HG02763 (cell line): ENCODE data around the gene FBRS.
"Not testable (repeated sequence)": the region's sequence is repeated elsewhere in the genome, so short reads cannot be mapped to it uniquely, and the experiment has no call there.

Source experiments
- ATAC-seq: cut with Tn5 transposase; IDR thresholded peaks from one replicate; pipeline ENCODE4 v1.9.1; 2021; ENCODE audit warnings: mild to moderate bottlenecking, moderate library complexity; ENCODE audit not compliant: unreplicated experiment

FBRS gene

DNA sequence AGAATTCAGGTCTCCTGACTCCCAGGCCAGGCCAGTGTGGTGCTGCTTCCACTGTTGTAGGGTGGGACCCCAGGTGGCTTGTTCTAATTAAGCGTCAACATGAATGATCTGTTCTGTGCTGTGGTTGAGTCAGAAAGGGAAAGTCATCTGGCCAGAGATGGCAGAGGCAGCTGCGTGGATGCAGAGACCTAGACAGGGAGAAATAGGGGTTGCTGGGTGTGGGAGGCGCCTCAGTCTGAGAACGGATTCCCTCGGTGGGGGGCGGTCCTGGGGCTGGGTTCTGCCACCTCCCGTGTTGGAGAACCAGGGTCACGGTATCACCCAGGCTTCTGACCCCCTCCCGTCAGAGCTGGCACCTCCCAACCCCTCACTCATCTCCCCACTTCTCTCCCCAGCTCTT lies 5.6 kb downstream of the FBRS start:
- no peak for ATAC-seq

DNA sequence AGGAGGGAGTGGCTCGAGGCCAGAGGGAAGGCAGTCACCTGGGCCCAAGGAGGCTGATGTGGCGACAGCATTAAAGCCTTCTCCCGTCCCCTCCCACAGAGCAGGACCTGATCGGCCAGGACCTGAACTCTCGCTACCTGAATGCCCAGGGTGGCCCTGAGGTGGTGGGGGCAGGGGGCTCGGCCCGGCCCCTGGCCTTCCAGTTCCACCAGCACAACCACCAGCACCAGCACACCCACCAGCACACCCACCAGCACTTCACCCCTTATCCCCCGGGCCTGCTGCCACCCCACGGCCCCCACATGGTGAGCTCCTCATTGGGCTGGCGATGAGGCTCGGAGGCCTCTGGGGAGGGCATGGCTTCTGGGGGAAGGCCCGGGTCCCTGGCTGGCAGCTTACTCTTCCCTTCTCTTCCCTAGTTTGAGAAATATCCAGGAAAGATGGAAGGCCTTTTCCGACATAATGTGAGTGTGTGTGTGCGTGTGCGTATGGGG lies 6.4 kb downstream of the FBRS start:
- no peak for ATAC-seq

DNA sequence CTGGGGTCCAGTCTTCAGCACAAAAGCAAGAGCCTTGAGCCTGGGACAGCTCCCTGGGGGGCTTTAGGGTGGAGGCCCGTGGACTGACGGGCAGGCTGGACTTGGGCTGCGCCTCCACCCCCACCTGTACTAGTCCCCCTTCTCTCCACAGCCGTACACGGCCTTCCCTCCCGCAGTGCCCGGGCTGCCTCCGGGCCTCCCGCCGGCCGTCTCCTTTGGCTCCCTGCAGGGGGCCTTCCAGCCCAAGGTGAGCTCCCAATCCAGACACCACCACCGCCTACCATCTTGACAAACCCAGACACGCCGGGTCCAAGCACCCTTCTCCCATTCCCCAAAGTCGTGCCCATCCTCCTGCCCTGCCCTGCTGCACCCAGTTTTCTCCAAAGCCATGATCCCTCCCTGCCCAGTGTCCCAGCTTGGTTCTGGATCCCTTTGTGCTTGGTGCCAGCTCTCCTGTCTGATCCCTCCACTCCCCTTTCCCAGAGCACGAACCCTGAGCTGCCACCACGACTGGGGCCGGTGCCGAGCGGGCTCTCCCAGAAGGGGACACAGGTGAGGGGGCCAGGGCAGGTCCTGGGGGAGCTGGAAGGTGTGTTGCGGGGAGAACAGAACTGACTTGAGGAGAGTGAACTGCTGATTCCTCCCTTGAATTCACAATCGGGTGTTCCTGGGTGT lies 7.1 kb downstream of the FBRS start:
- no peak for ATAC-seq

DNA sequence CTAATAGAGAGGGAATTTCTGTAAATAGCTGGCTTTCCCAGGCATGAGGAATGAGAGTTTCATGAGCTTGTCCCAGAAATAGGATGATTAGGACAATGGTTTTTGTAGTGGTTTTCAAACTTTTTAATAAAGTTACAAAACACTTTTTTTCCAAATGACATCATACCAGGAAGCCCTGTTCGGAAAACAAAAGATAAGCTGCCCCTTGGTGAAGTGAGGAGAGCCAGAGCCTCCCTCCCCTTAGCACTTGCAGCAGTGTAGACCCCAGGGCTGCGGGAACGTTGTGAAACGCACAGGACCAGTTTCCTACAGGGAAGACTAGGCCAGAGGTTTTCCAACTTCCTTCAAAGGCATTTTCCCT lies 7.6 kb downstream of the FBRS start:
- no peak for ATAC-seq

DNA sequence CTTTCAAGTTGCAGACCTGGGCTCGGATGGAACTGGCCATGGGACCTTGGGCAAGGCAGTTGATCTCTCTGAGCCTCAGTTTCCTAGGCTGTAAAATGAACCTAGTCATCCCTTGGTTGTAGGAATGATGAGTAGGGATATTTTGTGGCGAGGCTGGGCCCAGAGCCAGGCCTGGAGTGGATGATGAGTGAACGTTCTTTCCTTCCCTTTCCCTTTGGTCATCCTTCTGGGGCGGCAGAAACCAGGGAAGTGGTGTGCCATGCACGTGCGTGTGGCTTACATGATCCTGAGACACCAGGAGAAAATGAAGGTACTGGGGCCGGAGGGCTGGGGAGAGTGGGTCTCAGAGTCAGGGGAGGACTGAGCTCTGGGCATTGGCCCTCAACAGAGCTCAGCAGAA lies 8.4 kb downstream of the FBRS start:
- no peak for ATAC-seq

DNA sequence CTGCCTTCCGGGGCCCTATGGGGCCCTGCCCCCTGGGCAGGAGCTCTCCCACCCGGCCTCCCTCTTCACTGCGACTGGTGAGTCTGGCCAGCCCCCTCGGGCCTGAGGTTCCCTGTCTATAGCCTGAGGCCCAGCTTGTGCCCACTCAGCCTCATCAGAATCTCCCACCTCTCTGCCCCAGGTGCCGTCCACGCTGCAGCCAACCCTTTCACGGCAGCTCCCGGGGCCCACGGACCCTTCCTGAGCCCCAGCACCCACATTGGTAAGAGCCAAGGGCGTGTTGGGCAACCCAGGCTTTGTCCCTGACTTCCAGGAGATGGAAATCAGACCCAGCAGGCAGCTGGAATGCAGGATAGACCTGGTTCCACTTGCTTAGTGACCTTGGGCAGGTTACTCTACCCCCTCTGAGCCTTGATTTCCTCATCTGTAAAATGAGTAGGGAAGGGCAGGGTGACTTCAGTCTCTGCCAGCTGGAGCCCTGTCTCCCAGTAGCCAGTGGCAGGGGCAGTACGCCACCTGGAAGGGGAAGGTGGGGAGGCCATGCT lies 9.2 kb downstream of the FBRS start:
- no peak for ATAC-seq

DNA sequence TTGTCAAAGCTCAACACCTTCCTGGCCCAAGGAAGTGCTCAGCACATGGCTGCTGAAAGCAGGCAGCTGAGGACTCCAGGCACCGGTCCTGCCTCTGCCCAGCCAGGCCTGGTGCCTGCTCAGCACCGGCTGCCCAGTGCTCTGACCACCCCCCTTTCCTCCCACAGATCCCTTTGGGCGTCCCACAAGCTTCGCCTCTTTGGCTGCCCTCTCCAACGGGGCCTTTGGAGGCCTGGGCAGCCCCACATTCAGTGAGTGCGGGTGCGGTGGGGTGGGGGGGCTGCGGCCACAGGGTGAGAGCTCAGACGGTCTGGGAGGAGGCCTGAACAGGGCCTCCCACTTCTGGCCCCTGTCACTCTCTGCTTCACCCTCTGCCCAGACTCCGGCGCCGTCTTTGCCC lies 10.2 kb downstream of the FBRS start:
- no peak for ATAC-seq

DNA sequence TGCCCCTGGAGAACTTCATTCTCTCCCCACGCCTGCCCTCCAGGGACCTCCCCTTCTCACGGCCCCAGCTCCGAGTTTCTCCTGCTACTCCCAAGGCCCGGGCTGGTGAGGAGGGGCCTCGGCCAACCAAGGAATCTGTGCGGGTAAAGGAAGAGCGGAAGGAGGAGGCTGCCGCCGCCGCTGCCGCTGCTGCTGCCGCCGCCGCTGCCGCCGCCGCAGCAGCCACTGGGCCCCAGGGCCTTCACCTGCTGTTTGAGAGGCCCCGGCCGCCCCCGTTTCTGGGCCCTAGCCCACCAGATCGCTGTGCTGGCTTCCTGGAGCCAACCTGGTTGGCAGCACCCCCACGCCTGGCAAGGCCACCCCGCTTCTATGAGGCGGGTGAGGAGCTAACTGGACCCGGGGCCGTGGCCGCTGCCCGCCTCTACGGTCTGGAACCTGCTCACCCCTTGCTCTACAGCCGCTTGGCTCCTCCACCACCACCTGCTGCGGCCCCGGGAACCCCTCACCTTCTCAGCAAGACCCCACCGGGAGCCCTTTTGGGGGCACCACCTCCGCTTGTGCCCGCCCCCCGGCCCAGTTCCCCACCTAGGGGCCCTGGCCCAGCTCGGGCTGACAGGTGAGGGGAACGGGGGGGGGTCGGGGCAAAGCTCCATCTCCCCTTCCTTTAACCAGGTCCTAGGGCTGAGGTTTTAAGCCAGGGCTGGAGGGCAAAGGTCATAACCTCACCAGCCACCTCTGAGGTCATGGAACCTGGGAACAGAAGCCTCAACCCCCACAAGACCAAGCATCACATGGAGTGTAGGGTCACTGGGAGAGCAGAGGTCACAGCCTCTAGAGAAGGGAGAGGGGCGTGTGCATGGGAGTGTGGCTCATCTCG lies 11.0 kb downstream of the FBRS start:
- no peak for ATAC-seq

DNA sequence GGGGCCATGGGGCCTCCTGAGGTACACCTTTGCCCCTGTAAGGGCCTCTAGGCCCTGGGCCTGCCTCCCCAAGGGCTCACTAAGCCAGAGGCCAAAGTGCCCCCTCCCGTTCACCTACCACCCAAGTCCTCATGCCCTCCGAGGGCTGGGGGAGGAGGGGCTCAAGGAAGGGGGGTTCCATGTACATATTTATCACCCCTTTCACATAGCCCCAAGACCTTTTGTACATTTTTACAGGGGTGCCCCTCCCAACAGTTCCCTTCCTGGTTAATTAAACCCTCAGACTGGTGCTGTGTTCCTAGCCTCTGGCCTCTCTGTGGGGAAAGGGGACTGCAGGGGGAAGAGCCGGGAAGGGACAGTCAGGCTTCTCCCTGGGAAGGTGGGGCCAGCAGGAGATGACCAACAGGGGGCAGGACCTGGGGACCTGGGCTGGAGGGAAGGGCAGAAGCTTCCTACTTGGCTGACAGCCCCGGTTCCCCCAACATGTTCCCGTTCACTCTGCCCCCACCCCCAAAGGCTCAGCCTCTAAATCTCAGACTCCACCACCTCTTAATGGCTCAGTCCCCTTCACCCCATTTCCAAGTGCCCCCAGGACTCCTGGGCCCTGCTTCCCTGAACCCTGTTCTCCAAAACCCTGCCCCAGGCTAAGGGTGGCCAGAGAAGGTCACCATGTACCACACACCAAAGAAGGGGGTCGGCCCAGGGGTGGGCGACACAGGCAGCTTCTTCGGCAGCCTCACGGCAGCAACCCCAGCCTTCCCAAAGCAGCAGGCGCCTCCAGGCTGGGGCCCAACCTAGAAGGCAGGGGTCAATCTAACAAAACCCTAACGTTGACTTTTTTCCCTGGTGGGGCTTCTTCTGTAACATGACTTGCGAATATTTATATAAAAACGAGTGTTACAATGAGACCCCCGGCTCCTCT lies 11.9 kb downstream of the FBRS start:
- ATAC-seq: no peak

DNA sequence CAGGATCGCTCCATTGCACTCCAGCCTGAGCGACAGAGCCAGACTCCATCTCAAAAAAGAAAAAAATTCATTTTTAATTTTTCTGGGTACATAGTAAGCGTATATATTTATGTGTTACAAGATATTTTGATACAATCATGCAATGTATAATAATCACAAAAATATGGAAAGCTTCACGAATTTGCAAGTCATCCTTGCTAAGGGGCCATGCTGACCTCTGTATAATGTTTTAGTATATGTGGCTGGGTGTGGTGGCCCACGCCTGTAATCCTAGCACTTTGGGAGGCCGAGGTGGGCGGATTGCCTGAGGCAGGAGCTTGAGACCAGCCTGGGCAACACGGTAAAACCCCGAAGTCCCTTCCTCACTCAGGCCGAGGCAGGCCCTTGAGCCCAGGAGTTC lies 16.9 kb downstream of the FBRS start:
- ATAC-seq: no peak

DNA sequence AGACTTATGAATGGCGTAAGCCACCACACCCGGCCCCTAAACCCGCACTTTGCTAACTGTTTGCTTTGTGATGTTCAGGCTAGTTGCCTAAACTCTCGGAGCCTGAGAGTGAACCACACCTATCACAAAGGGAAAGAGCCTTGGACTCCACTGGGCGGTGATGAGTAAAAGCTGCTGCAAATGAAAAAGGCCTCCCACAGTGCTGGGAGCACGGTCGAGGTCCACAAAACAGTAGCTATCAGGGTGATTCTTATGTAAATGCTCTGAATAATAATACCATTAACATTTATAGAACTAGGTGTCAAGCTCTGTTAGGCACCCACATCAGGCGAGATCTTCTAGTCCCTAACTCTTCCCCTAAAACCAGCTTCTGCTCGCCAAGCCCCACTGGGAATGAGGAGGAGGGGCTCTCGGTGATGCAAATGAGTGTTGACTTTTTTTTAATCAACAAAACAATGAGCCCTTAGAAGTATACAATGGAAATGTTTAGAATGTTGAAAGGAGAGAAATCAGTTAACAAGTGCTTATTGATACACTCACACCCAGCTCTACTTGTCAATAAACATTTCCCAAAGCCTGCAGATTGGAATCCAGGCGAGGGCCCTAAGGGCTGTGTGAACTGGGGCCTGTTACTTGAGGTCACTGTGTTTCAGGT lies 19.8 kb downstream of the FBRS start:
- ATAC-seq: no peak

DNA sequence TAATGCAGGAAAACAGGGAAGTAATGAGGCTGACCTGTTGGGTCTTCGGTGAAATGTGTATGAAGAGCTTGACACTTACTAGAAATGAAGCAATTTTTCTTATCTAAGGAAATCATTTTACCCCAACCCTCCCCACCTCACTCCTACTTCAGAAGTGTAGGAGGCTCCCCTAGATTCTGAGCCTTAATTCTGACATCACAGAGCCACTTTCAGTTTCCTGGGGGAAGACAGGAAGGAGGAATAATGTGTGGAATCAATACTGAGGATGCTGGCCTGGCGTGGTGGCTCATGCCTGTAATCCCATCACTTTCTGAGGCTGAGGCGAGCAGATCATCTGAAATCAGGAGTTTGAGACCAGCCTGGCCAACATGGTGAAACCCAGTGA lies 20.3 kb downstream of the FBRS start:
- no peak for ATAC-seq

DNA sequence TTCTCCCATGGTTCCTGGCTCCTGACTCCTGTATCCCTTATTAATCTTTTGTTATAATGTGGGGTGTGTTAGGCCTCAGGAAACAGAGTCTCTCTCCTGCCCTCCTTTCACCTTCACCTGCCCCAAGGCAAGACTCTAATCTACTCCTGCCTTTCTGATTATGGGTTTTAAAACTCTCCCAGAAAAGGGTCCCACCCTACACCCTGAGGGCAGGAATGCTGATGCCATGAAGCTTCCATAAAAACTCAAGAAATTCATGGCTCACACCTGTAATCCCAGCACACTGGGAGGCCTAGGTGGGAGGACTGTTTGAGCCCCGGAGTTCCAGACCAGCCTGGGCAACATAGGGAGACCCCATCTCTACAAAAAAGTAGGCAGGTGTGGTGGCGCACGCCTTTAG lies 22.1 kb downstream of the FBRS start:
- ATAC-seq: no peak

DNA sequence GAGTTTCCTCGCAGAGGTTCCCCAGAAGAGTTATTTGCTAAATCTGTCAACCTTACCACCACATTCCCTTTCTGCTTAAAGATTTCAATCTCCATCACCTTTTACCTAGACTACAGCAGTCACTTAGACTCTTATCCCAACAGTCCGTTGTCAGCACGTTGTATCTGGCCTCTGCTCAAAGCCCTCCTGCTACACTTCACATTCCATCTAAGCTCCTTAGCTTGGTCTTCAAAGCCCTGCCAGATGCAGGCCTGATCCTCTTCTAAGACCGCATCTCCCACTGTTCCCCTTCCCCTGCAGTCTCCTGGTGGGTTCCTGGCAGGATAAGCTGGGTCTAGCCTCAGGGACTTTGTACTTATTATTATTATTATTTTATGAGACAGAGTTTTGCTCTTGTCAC lies 30.5 kb downstream of the FBRS start:
- no peak for ATAC-seq

DNA sequence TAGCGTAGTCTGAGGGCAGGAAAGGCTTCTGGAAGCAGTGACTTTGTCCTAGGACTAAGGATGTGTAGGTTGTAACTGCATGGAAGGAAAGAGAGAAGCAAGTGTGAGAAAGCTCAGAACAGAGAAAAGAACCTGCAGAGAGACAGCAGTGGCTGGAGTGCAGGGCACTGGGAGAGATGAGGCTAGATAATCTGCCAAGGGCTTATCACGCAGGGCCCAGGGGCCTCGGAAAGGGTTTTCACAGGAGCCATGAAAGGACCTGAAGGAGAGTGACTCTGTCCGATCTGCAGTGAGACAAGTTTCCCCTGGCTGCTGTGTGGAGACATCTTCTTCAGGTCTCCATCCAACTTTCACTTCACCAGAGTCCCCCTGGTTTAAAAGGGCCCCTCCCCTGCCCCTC lies 33.7 kb downstream of the FBRS start:
- no peak for ATAC-seq

DNA sequence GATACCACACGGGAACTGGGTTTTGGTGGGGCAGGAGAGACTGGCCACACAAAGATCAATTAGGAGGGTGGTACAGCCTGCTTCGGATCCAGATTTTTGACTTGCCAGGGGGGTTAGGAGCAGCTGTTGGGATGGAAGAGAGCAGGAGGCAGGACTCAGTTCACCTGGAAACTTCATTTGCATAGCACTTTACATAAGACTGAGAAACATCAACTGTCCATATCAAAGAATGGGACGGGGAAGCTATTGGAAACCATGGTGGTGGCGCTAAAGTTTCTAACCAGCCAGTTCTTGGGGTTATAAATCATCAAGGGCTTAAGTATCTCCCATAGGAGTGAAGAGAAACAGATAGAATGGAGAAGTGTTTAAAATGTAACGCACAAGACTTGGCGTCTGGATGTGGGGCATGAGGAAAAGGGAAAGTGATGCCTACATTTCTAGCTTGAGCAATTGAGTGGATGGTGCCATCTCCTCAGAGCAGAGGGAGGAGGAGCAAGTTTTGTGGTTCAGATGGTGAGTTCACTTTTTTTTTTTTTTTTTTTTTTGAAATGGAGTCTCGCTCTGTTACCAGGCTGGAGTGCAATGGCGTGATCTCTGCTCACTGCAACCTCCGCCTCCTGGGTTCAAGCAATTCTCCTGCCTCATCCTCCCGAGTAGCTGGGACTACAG lies 34.3 kb downstream of the FBRS start:
- no peak for ATAC-seq

DNA sequence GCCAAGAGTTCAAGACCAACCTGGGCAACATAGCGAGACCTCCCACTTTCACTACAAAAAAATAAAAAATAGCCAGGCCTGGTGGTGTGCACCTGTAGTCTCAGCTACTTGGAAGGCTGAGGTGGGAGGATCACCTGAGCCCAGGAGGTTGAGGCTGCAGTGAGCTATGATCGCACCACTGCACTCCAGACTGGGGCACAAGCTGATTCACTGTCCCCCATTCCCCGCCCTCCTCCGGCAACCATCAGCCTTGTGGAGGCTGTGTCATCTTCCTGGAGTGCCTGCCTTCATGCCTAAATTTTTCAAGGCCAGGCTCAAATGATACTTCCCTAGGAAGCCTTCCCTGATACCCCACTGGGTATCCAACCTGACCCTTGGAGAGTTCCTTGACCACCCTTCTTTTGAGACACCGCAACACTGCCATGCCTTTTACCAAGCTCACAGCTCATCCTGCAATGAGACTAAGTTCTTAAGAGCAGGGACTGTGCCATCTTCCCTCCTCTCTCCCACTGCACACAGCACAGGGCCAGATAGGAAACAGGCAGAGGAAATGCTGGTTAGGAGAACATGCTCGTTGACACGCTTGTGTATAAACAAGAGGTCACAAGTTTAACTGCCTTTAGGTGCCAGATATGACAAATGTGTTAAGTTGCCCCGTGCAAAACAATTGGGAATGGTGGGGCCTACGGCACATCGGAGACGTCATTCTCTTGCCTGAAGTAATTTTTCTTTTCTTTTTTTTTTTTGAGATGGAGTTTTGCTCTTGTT lies 36.9 kb downstream of the FBRS start:
- no peak for ATAC-seq

DNA sequence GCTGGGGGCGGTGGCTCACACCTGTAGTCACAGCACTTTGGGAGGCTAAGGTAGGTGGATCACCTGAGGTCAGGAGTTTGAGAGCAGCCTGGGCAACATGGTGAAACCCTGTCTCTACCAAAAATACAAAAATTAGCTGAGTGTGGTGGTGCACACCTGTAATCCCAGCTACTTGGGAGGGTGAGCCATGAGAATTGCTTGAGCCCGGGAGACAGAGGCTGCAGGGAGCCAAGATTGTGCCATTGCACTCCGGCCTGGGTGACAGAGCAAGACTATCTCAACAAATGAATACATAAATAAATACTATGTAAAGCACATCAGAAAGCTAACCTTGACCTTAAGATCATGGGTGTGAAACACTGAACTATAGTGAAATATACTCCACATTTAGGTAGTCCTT lies 38.4 kb downstream of the FBRS start:
- not testable (repeated sequence) for ATAC-seq
